SK-N-SH treated with all-trans-retinoic acid at 6 μM for 48 hours (cell line): Measurements from ENCODE around the gene ZBTB7B.

Source experiments
- ARNTL ChIP-seq: fragments of 450-650 bp; formaldehyde crosslinking; IDR thresholded peaks from 2 replicates; pipeline ENCODE4 v1.5.0; 2020; ENCODE audit warnings: low read depth, mild to moderate bottlenecking, moderate library complexity, borderline replicate concordance
- CREB5 ChIP-seq: fragments of 250-450 bp; sonication (Bioruptor Pico); IDR thresholded peaks from 2 replicates; pipeline ENCODE4 v1.5.1; 2020; ENCODE audit warnings: low read depth, mild to moderate bottlenecking, moderate library complexity
- CSDC2 ChIP-seq: fragments of 250-450 bp; sonication (Bioruptor Pico); IDR thresholded peaks from 2 replicates; pipeline ENCODE4 v1.5.0; 2020; ENCODE audit warnings: mild to moderate bottlenecking, moderate library complexity
- CSRNP3 ChIP-seq: fragments of 250-450 bp; sonication (Bioruptor Pico); IDR thresholded peaks from 2 replicates; pipeline ENCODE4 v1.5.1; 2021; ENCODE audit warnings: mild to moderate bottlenecking, moderate library complexity
- ESRRG ChIP-seq: fragments of 250-450 bp; sonication (Bioruptor Pico); IDR thresholded peaks from 2 replicates; pipeline ENCODE4 v1.6.1; 2021; ENCODE audit warnings: mild to moderate bottlenecking
- POU6F1 ChIP-seq: fragments of 250-450 bp; sonication (Bioruptor Pico); IDR thresholded peaks from 2 replicates; pipeline ENCODE4 v1.8.0; 2021; ENCODE audit warnings: low read depth, mild to moderate bottlenecking, moderate library complexity, borderline replicate concordance
- PPARA ChIP-seq: fragments of 250-450 bp; sonication (Bioruptor Pico); IDR thresholded peaks from 2 replicates; pipeline ENCODE4 v1.5.0; 2020; ENCODE audit warnings: mild to moderate bottlenecking, borderline replicate concordance
- RARB ChIP-seq: fragments of 250-450 bp; sonication (Bioruptor Pico); IDR thresholded peaks from 2 replicates; pipeline ENCODE4 v1.8.0; 2021; ENCODE audit warnings: mild to moderate bottlenecking, moderate library complexity
- ZFP3 ChIP-seq: fragments of 250-450 bp; sonication (Bioruptor Pico); IDR thresholded peaks from 2 replicates; pipeline ENCODE4 v1.5.0; 2020; ENCODE audit warnings: mild to moderate bottlenecking, moderate library complexity
- ZFP30 ChIP-seq: fragments of 450-650 bp; formaldehyde crosslinking; IDR thresholded peaks from 2 replicates; pipeline ENCODE4 v1.5.0; 2022; ENCODE audit warnings: mild to moderate bottlenecking, moderate library complexity

- TF ChIP-seq CSRNP3 (no peak), PPARA (CRISPR knock-in tag) (no peak), ARNTL (CRISPR knock-in tag) (no peak), ZFP3 (CRISPR knock-in tag) (no peak), ZFP30 (CRISPR knock-in tag) (no peak), ESRRG (no peak), POU6F1 (CRISPR knock-in tag) (no peak), RARB (CRISPR knock-in tag) (no peak), CREB5 (CRISPR knock-in tag) (no peak), CSDC2 (CRISPR knock-in tag) (no peak)
Measured at GRCh38 chr1:154954541-154954940, 48.1 kb upstream of the ZBTB7B start.
